IPS-NIHi7 (cell line): ENCODE data around the gene NOP14.
A peak's percentile ranks its signal among the peaks of the same experiment; 100 is the strongest.
"Not testable (repeated sequence)": the region's sequence is repeated elsewhere in the genome, so short reads cannot be mapped to it uniquely, and the experiment has no call there.

Experiments used
- DNase-seq: peaks from one replicate; pipeline ENCODE4 v3.0.0; 2012; ENCODE audit warnings: mixed read lengths; ENCODE audit errors: extremely low spot score

NOP14 gene

DNA sequence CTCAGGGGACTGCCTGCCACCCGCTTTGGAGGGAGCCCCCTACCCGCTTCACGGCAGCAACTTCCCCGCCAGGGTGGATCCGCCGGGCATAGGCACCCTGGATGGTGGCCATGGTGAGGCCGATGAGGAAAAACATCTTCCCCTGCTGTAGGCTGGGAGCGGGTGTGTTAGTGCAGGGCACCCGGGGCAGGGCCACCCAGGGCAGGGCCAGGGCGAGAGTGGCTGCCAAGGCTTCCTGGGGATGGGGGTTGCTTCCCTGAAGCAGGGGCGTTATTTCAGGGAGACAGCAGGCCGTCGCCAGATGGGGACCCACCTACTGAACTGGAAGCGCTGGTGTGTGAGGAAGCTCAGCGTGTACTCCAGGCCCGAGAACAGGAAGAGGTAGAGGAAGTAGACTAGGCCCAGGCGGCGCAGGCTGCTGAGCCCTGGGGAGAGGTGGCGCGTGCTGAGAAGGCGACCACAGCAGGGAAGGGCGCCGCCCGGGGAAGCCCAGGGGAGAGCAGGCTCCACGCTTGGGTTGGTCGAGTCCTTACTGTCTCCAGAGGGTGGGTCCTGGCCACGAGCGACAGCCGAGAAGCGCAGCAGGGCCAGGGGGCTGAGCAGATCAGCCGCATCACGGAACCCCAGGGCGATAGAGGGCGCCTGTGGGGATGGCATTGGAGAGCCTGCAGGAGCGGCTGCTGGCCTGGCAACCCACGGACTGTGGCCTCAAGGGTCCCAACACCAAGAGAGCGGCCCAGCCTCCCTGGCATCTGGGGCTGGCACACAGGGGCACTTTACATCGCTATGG lies 31.5 kb downstream of the NOP14 start:
- peak; percentile 44 for DNase-seq

DNA sequence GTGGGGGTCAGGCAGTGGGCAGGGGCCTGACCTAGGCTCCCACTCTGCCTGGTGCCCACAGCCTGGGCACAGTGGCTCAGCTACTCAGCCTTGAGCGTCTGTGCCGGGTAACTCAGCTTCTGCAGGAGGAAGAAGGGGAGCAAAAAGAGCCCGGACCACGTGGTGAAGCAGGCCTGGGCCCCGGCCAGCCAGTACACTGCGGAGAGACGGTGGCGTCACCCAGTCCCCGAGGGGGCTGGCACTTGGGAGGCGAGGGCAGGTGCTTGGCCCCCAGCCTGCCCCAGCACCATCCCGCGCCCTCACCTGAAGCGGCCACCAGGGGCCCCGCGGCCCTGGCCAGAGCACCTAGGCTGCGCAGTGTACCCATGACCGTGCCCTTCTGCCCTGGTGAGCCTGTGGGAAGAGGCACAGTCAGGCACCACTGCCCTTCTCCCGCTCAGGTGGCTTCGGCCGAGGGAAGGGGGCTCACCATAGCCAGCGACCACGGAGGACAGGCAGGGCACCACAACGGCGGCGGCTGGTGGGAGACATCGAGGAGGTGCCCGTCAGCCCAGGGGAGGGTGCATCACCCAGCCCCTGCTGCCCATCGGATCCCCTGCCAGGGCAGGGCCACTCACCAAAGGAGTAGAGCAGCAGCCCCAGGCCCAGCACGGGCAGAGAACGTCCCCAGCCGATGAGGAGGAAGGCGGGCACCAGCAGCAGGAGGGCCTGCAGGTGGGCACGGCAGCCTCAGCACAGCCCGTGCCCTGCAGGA lies 32.3 kb downstream of the NOP14 start:
- no peak for DNase-seq

DNA sequence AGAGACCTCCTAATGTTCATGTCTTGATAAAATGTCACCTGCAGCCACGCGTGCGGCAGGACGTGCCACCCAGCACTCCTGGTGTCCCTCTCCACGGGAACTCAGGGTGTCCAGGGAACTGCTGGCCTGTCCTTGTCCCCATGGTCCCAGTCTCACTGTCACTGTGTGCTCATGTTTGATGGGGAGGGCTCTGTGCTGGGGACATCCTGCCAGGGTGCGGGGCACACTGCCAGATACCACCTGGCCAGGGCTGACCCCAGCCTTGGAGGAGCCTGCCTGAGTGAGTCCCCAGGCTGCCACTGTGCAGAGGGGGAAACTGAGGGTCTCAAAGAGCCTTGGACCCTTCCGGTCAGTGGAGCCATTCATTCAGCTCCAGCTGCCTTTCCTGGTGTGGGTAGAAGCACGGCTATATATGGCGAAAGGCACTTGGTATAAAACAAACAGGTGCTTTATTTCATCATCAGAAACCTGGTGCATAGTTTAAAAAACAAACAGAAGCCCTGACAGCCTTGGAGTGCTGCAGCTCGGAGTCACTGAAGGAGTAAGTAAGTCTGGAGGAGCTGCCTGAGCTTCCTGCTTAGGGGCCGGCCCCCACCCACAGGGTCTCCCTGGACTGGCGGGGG lies 33.0 kb downstream of the NOP14 start:
- DNase-seq: no peak

DNA sequence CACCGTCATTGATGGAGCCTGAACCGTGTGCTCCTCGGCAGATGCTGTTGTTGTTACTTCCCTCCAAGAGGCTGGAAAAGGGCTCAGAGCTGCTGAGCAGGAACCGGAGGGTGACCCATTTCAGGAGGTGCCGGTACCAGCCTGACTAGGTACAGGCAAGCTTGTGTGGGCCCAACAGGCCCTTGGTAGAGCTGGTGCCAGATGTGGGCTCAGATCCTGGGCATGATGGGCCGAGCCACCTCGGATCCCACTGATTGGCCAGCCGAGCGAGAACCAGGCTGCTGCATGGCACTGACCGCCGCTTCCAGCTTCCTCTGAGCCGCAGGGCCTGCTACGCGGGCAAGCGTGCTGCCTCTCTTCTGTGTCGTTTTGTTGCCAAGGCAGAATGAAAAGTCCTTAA lies 33.7 kb downstream of the NOP14 start:
- DNase-seq: no peak

DNA sequence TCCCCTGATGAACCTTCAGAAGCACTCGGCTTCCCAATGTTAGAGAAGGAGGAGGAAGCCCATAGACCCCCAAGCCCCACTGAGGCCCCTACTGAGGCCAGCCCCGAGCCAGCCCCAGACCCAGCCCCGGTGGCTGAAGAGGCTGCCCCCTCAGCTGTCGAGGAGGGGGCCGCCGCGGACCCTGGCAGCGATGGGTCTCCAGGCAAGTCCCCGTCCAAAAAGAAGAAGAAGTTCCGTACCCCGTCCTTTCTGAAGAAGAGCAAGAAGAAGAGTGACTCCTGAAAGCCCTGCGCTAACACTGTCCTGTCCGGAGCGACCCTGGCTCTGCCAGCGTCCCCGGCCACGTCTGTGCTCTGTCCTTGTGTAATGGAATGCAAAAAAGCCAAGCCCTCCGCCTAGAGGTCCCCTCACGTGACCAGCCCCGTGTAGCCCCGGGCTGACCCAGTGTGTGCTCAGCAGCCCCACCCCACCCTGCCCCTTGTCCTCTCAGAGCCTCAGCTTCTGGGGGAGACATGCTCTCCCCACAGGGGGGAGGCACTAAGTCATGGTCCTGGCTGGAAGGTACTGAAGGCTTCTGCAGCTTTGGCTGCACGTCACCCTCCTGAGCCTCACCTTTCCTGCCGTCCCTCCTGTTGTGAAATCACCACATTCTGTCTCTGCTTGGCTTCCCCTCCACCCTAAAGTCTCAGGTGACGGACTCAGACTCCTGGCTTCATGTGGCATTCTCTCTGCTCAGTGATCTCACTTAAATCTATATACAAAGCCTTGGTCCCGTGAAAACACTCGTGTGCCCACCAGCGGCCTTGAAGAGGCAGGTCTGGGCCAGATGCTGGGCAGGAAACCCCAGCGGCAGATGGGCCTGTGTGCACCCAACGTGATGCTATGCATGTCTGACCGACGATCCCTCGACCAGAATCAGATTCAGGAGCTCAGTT lies 34.7 kb downstream of the NOP14 start:
- no peak for DNase-seq

GRCh38 chr4:2927696-2928075 lies 35.5 kb downstream of the NOP14 start:
- no peak for DNase-seq

DNA sequence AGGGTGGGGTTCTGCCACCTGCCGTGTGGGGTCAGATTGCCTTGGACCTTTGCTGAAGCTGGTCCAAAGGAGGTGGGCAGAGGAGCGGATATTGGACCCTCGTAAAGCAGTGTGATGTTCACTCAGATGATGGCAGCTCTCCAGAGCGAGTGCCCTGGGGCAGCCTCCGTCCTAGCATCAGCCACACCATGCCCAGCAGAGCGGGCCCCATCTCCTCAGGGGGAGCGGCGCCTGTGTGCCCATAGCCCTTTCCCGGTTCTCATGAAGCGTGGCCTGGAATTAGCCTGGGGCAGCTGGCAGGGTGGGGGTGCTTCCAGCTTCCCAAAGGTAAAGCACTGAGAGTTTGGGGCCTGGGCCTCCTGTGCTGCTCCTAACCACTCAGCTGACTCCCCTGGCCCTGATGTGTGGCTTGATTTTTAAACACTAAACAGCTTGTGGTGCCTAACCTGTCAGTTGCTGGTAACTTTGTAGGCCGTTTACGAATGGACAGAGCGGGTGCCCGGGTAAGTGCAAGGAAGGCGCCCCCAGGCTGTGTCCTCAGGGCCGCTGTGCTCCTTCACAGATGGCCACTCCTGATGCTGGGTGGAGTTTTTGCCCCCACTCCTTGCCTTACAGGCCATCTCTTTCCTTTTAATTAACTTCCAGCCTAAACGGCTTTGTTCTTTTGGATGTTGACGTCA lies 36.0 kb downstream of the NOP14 start:
- DNase-seq: no peak

DNA sequence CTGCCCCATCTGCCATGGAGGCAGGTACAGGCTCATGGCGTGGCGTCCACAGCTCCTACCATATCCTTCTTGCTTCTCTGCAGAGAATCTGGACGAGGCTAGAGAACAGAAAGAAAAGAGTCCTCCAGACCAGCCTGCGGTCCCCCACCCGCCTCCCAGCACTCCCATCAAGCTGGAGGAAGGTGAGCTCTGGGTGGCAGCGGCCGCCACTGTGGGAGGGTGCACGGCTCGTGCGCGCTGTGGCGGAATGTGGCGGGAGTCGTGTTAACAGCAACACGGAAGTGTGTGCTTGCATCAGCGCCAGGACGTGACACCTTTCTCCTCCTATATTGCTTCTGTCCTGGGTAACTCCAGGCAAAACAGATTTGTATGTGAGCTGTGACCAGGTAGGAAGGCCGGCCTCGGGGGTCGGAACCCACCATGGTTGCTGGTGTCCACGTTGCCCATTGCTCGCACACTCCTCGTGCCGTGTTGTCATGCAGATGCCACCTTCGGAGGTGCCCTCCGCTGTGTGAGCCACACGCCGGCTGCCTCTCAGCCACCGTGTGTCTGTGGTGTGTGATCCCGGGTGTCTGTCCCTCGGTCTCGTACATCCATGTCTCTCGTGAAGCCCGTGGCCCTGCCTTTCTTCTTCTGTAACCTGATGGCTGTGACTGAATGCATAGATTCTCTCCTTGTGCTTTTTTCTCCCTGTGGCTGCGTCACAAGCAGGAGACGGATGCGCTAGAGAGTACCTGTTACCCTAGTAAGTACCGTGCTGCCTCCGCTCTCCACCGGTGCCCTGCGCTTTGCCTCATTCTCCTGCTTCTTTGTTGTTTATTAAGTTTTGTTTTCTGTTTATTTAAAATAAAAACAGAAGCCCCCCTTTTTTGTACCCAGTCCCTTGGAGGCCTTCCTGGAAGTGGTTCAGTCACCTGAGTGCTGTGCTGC lies 37.0 kb downstream of the NOP14 start:
- DNase-seq: no peak

GRCh38 chr4:2925496-2925895 lies 37.7 kb downstream of the NOP14 start:
- DNase-seq: no peak

DNA sequence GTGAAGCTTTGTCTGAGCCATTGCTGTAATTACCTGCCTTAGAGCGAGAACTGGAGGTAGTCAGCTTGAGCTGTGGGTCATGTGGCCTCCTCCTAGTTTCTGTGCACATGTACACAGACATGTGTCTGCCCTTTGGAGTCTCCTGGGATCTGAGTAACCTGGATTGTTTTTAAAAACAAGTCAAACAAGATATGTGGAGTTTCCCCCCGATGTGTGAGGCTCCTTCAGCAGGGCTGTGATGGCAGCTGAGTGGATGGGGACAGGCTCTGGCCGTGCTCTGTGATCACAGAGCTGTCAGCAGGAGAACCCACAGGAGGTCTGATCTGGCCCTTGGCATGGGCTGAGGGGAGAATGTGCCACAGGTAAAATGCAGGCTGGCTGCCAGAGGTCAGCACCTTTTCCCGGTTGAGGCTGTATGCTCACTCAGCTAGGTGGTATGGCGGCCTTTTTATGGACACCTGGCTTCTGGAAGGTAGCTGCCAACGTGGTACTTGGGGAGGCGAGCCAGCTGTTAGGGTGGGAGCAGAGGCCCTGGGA lies 38.4 kb downstream of the NOP14 start:
- no peak for DNase-seq

DNA sequence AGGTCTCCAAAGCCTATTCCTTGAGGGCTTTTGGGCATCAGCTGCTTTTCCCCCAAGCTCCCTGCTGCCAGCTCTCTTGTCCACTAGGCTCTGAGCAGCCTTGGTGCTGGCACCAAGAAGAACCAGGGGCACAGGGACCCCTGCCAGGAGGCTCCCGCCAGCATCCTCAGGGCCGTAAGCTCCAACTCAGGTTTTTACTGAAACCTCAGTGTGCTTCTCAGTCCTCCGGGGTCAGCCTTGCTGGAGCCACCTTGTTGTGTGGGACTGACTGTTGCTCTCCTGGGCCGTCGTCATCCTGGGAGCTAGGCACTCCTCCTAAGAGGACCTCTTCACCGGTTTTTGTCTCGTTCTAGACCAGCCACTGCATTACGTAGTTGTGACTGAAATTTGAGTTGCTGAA lies 38.9 kb downstream of the NOP14 start:
- no peak for DNase-seq

GRCh38 chr4:2923668-2924173 lies 39.5 kb downstream of the NOP14 start:
- DNase-seq: no peak

DNA sequence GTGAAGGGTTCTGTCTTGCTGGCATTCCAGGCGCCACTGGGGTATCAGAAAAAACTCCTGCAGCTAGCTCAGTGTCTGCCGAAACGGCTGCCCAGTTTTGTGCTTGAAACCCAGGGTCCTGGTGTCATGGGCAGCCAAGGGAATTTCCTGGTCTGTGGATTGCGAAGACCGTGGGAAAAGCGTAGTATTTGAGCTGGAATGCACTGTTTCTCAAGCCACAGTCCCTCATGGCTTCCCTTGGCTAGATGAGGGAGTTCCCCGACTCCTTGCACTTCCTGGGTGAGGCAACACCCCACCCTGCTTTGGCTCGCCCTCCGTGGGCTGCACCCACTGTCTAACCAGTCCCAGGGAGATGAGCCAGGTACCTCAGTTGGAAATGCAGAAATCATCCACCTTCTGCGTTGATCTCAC lies 40.1 kb downstream of the NOP14 start:
- no peak for DNase-seq

DNA sequence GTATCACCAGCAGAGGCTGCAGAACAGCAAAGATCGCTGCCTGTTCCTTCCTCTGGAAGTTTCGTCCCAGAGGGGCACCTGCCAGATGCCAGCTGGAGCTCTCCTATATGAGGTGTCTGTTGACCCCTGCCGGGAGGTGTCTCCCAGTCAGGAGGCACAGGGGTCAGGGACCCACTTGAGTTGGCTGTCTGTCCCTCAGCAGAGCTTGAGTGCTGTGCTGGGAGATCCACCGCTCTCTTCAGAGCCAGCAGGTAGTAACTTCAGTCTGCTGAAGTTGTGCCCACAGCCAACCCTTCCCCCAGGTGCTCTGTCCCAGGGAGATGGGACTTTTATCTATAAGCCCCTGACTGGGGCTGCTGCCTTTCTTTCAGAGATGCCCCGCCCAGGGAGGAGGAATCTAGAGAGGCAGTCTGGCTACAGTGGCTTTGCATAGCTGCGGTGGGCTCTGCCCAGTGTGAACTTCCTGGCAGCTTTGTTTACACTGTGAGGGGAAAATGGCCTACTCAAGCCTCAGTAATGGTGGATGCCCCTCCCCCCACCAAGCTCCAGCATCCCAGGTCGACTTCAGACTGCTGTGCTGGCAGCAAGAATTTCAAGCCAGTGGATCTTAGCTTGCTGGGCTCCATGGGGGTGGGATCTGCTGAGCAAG lies 40.6 kb downstream of the NOP14 start:
- DNase-seq: not testable (repeated sequence)

DNA sequence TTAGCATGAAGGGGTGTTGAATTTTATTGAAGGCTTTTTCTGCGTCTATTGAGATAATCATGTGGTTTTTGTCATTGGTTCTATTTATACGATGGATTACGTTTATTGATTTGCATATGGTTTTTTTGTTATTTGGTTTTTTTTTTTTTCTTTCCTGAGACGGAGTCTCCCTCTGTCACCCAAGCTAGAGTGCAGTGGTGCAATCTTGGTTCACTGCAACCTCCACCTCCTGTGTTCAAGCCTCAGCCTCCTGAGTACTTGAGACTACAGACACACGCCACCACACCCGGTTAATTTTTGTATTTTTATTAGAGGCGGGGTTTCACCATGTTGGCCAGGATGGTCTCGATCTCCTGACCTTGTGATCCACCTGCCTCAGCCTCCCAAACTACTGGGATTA lies 44.5 kb downstream of the NOP14 start:
- not testable (repeated sequence) for DNase-seq

DNA sequence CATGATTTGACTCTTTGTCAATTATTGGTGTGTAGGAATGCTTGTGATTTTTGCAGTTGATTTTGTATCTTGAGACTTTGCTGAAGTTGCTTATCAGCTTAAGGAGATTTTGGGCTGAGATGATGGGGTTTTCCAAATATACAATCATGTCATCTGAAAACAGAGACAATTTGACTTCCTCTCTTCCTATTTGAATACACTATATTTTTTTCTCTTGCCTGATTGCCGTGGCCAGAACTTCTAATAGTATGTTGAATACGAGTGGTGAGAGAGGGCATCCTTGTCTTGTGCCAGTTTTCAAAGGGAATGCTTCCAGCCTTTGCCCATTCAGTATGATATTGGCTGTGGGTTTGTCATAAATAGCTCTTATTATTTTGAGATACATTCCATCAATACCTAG lies 44.9 kb downstream of the NOP14 start:
- DNase-seq: not testable (repeated sequence)

DNA sequence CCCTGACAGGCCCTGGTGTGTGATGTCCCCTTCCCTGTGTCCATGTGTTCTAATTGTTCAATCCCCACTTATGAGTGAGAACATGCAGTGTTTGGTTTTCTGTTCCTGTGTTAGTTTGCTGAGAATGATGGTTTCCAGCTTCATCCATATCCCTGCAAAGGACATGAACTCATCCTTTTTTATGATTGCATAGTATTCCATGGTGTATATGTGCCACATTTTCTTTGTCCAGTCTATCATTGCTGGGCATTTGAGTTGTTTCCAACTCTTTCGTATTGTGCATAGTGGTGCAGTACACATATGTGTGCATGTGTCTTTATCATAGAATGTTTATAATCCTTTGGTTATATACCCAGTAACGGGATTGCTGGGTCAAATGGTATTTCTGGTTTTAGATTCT lies 46.5 kb downstream of the NOP14 start:
- DNase-seq: not testable (repeated sequence)

GRCh38 chr4:2915789-2916188 lies 47.4 kb downstream of the NOP14 start:
- no peak for DNase-seq
